ENCODE results near the gene HCRTR1. TPM values are rescaled to one million over a fixed set of nuclear protein-coding genes. Genes with fewer than 3 reads are reported as not detected.
A peak's percentile ranks its signal among the peaks of the same experiment; 100 is the strongest.

Gene HCRTR1
- total and polyA plus RNA-seq, 2 donors (not counting 3 experiments of a cell fraction or from before 2014, with no cell fraction given): 0.93 to 1.5 TPM

DNA sequence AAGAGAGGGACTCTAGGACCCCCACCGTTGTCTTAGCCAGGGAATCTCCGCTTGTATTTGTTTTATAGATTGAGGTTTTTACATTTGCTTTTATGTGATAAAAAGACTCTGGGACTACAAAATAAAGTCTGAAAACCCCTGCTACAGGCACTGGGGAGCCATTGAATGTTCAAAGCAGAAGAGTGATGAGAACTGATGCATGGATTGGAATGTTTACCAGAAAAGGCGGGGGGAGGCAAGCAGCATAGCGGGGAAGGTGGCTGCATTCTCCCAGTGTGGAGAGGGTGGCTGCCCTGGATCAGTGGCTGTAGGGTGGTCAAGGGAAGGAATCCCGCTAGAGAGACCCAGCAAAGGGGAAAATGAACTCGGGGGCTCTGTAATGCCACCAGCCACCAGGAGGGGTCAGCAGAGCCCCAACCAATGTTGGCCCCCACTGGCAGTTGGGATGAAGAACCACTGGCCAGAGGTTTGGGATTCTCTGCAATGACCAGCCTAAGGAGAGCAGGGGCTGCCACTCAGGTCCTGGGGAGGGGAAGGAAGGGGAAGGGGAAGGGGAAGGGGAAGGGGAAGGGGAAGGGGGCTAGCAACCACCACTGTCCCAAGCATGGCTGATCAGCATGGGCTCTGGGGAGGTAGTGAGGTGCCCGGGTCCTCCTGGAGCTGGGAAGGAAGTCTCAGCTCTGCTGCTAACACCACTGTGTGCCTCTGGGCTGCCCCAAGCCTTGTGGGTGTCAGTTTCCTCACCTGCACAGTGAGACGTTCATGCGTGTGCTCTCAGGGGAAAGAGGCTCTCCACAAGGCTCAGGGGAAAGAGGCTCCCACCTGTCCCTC lies 46.3 kb downstream of the HCRTR1 start:
- Histone ChIP-seq H4K20me1 (replicated peaks; ENCODE audit: control insufficient read depth, extremely low read depth, insufficient read depth, low read length) (no peaks in the 10 kb centered on the region), H3K4me1 (ENCODE audit: control insufficient read depth, extremely low read depth, insufficient read depth, low read length) (no peaks in the 10 kb centered on the region), H3K9me3 (replicated peaks; ENCODE audit: control insufficient read depth, insufficient read depth, low read length) (no peaks in the 10 kb centered on the region), H3K9me1 (replicated peaks; ENCODE audit: control insufficient read depth, extremely low read depth, insufficient read depth, low read length) (no peaks in the 10 kb centered on the region), H3K4me2 (ENCODE audit: insufficient read depth, low read length) (no peak overlapping the region), H3K79me2 (ENCODE audit: control insufficient read depth, insufficient read depth, low read length) (no peaks in the 10 kb centered on the region), H3K27ac (ENCODE audit: insufficient read depth, low read depth, low read length) (no peak overlapping the region), H3K27me3 (ENCODE audit: control insufficient read depth in 2 of 2, insufficient read depth in 2 of 2, low read length in 2 of 2) (no peaks in the 10 kb centered on the region), H2AFZ (ENCODE audit: low read depth, low read length) (no peak overlapping the region), H3K4me3 (replicated peaks in 1 of 3; ENCODE audit: insufficient read depth in 1 of 3, low read depth in 1 of 3, low read length in 3 of 3) (no peak overlapping the region), H3K36me3 (ENCODE audit: control insufficient read depth in 2 of 2, extremely low read depth in 1 of 2, insufficient read depth in 2 of 2, low read length in 2 of 2) (no peaks in the 10 kb centered on the region), H3K9ac (replicated peaks; ENCODE audit: extremely low read depth, insufficient read depth, low read length) (no peak overlapping the region)
- POLR2A ChIA-PET: interaction anchor here (0.6 to 1.2 kb wide), 3 partner anchors 82 to 188 kb away, joined by 3 to 4 read pairs (median 3); no protein-coding TSS in a partner anchor
- no peak for TF ChIP-seq GATA2 (IDR thresholded peaks at IDR 0.05; ENCODE audit: insufficient read depth, insufficient read length, low read depth, low read length)
- TF ChIP-seq, protein P1, sequence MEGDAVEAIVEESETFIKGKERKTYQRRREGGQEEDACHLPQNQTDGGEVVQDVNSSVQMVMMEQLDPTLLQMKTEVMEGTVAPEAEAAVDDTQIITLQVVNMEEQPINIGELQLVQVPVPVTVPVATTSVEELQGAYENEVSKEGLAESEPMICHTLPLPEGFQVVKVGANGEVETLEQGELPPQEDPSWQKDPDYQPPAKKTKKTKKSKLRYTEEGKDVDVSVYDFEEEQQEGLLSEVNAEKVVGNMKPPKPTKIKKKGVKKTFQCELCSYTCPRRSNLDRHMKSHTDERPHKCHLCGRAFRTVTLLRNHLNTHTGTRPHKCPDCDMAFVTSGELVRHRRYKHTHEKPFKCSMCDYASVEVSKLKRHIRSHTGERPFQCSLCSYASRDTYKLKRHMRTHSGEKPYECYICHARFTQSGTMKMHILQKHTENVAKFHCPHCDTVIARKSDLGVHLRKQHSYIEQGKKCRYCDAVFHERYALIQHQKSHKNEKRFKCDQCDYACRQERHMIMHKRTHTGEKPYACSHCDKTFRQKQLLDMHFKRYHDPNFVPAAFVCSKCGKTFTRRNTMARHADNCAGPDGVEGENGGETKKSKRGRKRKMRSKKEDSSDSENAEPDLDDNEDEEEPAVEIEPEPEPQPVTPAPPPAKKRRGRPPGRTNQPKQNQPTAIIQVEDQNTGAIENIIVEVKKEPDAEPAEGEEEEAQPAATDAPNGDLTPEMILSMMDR (IDR thresholded peaks at IDR 0.05; ENCODE audit: extremely low read depth in 1 of 2, insufficient read depth in 1 of 2, low read depth in 1 of 2, low read length in 2 of 2): peak; percentile 86 to 90
- no peak for TF ChIP-seq JUN (IDR thresholded peaks at IDR 0.05; ENCODE audit: borderline replicate concordance, insufficient read depth, insufficient read length, low read depth)
- dilution Hi-C loops (cut with MboI; ENCODE audit: extremely low pct_ligation_motif_present, low sequenced_read_pairs): no loop called here
- CTCF ChIA-PET: interaction anchor here (0.7 to 11.5 kb wide), 25 partner anchors 11 to 300 kb away, joined by 3 to 180 read pairs (median 5); partner anchors contain the start of gene COL16A1
- FAIRE-seq (peak; percentile 93), DNase-seq (ENCODE audit: low read depth, low spot score) (peak; percentile 48)
- BruUV-seq (replicated peaks): no TSS peak
- intact Hi-C loops (cut with micrococcal nuclease): loop anchor here (1.0 to 5.0 kb wide), 4 partner anchors 51 to 298 kb away; no protein-coding TSS in a partner anchor

Data from endothelial cell of umbilical vein (primary cell).